Activated CD4-positive, CD25-positive, alpha-beta regulatory T cell (primary cell): ENCODE results near the gene NDUFA5.
"Not testable (repeated sequence)": the region's sequence is repeated elsewhere in the genome, so short reads cannot be mapped to it uniquely, and the experiment has no call there.

Experiments
- DNase-seq, 4 experiments: peaks; one replicate each; lab custom pipeline; 2025; lab: John Stamatoyannopoulos, UW

Gene NDUFA5

DNA sequence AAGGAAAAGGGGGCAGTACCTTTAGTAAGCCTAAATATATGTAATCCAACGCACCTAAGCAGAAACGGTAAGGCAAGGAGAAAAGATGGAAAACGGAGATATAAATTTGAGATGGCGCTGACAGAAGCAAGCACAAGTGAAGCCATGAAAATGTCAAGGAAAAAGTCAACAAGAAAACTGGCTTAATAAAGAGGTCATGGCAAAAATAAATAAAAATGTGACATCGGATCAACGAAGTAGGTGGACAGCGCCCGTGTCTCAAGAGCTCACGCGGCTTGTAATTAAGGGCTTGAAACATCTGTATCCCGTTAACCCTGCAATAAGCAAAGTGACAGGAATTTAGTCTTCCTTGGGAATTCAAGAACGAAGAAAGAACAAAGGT is 611 bp downstream of the NDUFA5 start:
- DNase-seq, result no peak

GRCh38 chr7:123555484-123555883 is 2.1 kb downstream of the NDUFA5 start:
- no peak for DNase-seq

DNA sequence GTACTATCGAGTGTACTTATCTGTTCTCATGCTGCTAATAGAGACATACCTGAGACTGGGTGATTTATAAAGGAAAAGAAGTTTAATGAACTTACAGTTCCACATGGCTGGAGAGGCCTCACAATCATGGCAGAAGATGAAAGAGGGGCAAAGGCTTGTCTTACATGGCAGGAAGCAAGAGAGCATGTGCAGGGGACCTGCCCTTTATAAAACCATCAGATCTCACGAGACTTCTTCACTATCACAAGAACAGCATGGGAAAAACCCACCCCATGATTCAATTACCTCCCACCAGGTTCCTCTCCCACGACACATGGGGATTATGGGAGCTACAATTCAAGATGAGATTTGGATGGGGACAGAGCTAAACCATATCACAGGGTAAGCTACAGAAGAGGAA is 4.5 kb downstream of the NDUFA5 start:
- DNase-seq, result no peak

- no peak for DNase-seq
Measured at GRCh38 chr7:123552641-123553040, 5.0 kb downstream of the NDUFA5 start.

- not testable (repeated sequence) for DNase-seq
Measured at GRCh38 chr7:123552134-123552533, 5.5 kb downstream of the NDUFA5 start.

DNA sequence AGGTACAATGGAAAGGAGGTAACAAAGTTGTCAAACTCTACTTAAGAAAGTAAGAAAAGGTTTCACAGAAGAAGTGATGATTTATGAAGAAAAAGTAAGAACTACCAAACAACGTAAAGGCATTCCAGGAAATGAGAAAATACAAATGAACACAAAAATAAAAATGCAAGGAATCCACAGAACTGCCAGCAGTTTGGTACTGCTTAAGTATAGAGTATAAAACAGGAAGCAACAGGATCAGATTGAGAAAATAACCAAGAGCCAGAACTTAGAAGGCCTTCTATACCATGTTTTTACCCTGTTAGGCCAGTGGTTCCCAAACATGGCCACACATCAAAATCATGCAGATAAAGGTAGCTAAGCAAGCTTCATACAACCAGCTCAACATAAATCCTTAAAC is 9.2 kb downstream of the NDUFA5 start:
- DNase-seq, result no peak

DNA sequence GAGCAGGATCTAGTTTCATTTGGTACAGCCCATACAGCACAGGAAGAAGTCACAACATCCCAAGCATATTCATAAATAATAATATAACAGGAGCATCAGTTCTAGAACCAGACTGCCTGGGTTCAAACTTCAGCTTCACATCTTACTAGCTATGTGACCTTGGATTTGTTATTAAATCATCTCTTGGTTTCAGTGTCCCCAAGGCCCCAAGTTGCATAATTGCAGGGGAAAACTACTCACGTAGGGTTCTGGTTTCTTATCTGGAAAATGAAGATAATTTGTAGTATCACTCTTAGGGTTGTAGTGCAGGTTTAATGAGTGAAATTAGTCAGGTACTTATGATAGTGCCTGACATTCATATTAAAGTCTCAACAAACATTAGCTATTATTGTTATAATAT is 17.7 kb downstream of the NDUFA5 start:
- no peak for DNase-seq

DNA sequence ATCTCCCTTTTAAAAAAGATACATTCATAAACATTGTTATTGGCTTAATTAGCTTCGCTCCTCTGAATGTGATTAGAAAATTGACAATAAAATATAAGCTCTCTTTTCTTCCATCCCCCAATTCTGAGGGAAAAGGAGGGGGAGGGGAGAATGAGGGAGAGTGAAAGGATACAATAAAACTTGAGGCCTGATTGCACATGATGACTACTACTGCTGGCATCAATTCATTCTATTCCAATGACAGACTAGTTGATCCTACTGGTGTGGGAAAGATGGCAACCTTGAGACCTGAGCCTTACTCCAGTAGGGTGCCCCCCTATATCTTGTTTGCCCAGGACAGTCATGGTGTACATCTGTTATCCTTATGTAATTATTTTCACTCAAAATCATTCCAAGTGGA is 18.7 kb downstream of the NDUFA5 start:
- DNase-seq, result no peak

- no peak for DNase-seq
Measured at GRCh38 chr7:123538189-123538714, 19.4 kb downstream of the NDUFA5 start.

DNA sequence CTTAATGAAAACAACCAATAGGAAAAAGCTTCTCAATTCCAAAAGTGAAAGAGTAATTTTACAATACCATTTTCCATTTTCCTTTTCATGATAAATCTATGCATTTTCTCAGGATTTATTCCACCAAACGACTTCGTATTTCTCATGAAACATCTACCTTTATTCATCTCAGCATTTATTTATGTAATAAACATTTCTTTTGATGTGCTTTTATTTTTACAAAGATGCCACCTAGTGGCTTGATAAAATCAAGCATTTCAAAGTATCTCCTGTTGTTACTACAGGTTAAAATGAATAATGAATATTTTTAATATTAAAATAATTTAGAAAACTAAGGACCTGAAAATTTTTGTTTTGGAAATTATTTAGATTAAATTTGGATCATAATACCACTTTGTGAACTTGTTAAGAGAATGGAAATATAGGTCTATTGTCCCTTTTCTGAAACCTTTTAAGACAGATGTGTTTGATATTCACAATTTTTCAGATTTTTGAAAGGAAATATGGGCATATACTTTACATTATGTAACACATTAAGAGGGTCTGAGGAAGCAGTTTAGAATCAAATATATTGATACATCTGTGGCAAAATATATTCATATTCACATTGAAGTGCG is 20.5 kb downstream of the NDUFA5 start:
- DNase-seq, result no peak

- no peak for DNase-seq
Measured at GRCh38 chr7:123535517-123535916, 22.1 kb downstream of the NDUFA5 start.

GRCh38 chr7:123534383-123535260 is 23.0 kb downstream of the NDUFA5 start, which contains the start of gene IQUB:
Gene IQUB (minus strand): TSS chr7:123534595. CDS start chr7:123512340, 22,255 bp downstream.
- DNase-seq, result peak; percentile 85 to 97 (median 90)

GRCh38 chr7:123533929-123534382 is 23.7 kb downstream of the NDUFA5 start:
- DNase-seq, result peak in 1 of 4 experiments; percentile 1

DNA sequence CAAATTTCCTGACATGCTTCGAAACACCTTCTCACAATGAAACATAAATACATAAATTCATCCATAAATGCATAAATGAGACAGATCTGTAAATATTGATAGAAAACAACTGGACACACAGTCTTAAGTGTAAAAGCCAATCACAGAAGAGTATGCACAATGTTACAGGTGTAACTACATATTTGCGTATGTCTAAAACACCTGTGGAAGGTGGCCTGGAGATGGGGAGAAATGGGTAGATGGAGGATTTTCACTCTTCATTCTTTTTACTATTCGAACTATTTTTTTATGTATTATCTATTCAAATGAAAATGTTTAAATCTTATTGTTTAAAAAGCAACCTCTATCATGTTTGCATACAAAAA is 24.1 kb downstream of the NDUFA5 start:
- no peak for DNase-seq

GRCh38 chr7:123532788-123533552 is 24.6 kb downstream of the NDUFA5 start:
- peak in 1 of 4 experiments; percentile 7 for DNase-seq

DNA sequence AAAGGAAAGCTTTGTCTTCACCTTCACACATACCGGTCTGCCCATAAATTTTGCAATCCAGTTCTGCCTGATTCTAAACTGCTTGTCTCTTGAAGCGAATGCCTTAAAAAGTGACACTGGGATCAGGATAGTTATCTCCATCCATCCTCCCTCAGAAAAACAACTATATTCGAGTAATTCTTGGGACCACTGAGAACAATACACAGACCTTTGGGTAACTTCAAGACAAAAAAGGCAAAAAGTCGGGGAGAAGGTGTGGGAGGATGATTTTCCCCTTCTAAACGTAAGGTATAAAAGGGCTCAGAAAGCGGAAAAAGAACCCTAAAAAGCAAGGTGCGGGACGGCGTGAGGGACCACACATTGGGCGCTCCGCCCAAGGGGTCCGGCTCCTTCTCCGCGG is 25.3 kb downstream of the NDUFA5 start:
- DNase-seq, result not testable (repeated sequence)

GRCh38 chr7:123530035-123530591 is 27.5 kb downstream of the NDUFA5 start:
- DNase-seq, result not testable (repeated sequence)

DNA sequence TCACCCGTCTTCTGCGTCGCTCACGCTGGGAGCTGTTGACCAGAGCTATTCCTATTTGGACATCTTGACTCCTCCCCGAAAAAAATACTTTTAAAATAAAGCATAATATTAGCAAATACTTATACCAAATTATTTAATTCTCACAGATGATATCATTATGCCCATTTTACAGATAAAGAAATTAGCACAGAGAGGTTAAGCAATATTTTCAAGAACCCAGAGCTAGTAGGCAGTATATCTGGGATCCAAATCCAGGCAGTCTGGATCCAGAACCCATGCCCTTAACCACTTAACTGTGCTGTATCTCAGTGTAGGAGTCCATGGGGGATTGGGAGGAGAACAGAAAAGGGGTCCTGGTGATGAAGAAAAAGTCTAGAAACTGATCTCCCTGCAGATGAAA is 29.4 kb downstream of the NDUFA5 start:
- no peak for DNase-seq

GRCh38 chr7:123527712-123528225 is 29.8 kb downstream of the NDUFA5 start:
- DNase-seq, result not testable (repeated sequence)

- DNase-seq, result not testable (repeated sequence)
Measured at GRCh38 chr7:123526533-123526932, 31.1 kb downstream of the NDUFA5 start.

GRCh38 chr7:123522066-123522465 is 35.6 kb downstream of the NDUFA5 start:
- DNase-seq, result no peak

DNA sequence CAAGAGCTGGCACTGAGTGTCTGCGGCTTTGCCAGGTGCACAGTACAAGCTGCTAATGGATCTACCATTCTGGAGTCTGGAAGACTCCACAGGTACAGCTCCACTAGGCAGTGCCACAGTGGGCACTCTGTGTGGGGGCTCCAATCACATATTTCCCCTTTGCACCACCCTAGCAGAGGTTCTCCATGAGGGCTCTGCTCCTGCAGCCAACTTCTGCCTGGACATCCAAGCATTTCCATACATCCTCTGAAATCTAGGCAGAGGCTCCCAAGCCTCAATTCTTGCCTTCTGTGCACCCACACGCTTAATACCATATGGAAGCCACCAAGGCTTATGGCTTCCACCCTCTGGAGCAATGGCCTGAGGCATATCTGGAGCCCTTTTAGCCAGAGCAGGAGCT is 52.4 kb downstream of the NDUFA5 start:
- no peak for DNase-seq
